ENCODE measurements around the gene ZDHHC20.

ZDHHC20 gene

DNA sequence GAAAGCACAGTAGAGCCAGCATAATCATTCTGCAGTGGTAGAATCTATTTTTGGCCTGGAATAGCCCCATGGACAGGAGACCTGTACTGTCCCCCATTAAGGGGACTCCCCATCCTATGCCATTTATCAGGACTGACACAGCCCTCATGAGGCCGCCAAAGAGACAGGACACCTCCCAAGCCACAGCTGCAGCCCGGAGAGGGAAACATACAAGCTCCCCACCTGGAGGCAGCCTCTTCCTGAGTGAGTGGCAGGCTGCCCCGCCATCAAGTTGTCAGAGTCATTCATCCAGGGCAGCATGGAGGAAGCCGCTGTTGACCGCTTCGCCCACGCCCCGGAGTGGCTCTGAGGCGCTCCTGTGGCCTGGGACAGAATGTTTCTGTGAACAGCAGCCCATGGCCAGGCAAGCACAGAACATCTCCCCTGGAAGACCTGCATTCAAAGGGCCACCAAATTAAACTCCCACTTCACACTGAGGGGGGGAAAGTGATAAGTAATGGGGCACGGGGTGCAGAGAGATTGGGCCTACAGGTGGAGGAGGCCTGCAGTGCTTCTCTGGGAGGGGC is 111.3 kb downstream of the ZDHHC20 start:
- Histone ChIP-seq H3K4me1 (ENCODE audit: control insufficient read depth, insufficient read depth, low read length) (no peaks in the 10 kb centered on the region), H3K9me3 (ENCODE audit: control insufficient read depth, insufficient read depth, low read depth, low read length) (no peaks in the 10 kb centered on the region), H3K4me3 (ENCODE audit: low read depth, low read length) (no peak overlapping the region), H3K36me3 (ENCODE audit: control insufficient read depth in 2 of 2, insufficient read depth in 1 of 2, low read length in 2 of 2) (no peaks in the 10 kb centered on the region), H3K27ac (ENCODE audit: extremely low read depth, low read depth, low read length) (no peak overlapping the region)
- TF ChIP-seq ZNF214 (tag by site-specific recombination; IDR thresholded peaks at IDR 0.05; ENCODE audit: borderline replicate concordance), result no peak
- TF ChIP-seq ZNF555 (tag by site-specific recombination; conservative IDR thresholded peaks at IDR 0.05), result no peak
- TF ChIP-seq MYNN (tag by site-specific recombination; IDR thresholded peaks at IDR 0.05; ENCODE audit: borderline replicate concordance), result no peak
- TF ChIP-seq, protein P1, sequence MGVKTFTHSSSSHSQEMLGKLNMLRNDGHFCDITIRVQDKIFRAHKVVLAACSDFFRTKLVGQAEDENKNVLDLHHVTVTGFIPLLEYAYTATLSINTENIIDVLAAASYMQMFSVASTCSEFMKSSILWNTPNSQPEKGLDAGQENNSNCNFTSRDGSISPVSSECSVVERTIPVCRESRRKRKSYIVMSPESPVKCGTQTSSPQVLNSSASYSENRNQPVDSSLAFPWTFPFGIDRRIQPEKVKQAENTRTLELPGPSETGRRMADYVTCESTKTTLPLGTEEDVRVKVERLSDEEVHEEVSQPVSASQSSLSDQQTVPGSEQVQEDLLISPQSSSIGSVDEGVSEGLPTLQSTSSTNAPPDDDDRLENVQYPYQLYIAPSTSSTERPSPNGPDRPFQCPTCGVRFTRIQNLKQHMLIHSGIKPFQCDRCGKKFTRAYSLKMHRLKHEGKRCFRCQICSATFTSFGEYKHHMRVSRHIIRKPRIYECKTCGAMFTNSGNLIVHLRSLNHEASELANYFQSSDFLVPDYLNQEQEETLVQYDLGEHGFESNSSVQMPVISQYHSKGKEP (tag by site-specific recombination; IDR thresholded peaks at IDR 0.05), result no peak
- TF ChIP-seq, protein P2, sequence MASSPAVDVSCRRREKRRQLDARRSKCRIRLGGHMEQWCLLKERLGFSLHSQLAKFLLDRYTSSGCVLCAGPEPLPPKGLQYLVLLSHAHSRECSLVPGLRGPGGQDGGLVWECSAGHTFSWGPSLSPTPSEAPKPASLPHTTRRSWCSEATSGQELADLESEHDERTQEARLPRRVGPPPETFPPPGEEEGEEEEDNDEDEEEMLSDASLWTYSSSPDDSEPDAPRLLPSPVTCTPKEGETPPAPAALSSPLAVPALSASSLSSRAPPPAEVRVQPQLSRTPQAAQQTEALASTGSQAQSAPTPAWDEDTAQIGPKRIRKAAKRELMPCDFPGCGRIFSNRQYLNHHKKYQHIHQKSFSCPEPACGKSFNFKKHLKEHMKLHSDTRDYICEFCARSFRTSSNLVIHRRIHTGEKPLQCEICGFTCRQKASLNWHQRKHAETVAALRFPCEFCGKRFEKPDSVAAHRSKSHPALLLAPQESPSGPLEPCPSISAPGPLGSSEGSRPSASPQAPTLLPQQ (tag by site-specific recombination; IDR thresholded peaks at IDR 0.05), result no peak
- TF ChIP-seq ZNF266 (tag by site-specific recombination; IDR thresholded peaks at IDR 0.05; ENCODE audit: low read depth), result no peak
- TF ChIP-seq, protein P3, sequence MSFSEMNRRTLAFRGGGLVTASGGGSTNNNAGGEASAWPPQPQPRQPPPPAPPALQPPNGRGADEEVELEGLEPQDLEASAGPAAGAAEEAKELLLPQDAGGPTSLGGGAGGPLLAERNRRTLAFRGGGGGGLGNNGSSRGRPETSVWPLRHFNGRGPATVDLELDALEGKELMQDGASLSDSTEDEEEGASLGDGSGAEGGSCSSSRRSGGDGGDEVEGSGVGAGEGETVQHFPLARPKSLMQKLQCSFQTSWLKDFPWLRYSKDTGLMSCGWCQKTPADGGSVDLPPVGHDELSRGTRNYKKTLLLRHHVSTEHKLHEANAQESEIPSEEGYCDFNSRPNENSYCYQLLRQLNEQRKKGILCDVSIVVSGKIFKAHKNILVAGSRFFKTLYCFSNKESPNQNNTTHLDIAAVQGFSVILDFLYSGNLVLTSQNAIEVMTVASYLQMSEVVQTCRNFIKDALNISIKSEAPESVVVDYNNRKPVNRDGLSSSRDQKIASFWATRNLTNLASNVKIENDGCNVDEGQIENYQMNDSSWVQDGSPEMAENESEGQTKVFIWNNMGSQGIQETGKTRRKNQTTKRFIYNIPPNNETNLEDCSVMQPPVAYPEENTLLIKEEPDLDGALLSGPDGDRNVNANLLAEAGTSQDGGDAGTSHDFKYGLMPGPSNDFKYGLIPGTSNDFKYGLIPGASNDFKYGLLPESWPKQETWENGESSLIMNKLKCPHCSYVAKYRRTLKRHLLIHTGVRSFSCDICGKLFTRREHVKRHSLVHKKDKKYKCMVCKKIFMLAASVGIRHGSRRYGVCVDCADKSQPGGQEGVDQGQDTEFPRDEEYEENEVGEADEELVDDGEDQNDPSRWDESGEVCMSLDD (tag by site-specific recombination; IDR thresholded peaks at IDR 0.05), result no peak
- no peak for TF ChIP-seq FEZF1 (tag by site-specific recombination; IDR thresholded peaks at IDR 0.05)
- no peak for TF ChIP-seq ZNF626 (tag by site-specific recombination; IDR thresholded peaks at IDR 0.05)
- TF ChIP-seq WT1 (tag by site-specific recombination; IDR thresholded peaks at IDR 0.05), result no peak
- TF ChIP-seq, protein P4, sequence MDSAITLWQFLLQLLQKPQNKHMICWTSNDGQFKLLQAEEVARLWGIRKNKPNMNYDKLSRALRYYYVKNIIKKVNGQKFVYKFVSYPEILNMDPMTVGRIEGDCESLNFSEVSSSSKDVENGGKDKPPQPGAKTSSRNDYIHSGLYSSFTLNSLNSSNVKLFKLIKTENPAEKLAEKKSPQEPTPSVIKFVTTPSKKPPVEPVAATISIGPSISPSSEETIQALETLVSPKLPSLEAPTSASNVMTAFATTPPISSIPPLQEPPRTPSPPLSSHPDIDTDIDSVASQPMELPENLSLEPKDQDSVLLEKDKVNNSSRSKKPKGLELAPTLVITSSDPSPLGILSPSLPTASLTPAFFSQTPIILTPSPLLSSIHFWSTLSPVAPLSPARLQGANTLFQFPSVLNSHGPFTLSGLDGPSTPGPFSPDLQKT (IDR thresholded peaks at IDR 0.05; ENCODE audit: borderline replicate concordance, low read depth, low read length), result no peak
- no peak for TF ChIP-seq ZNF157 (tag by site-specific recombination; IDR thresholded peaks at IDR 0.05)
- TF ChIP-seq ZFP3 (tag by site-specific recombination; IDR thresholded peaks at IDR 0.05; ENCODE audit: low read depth), result no peak
- no peak for TF ChIP-seq ZNF121 (tag by site-specific recombination; IDR thresholded peaks at IDR 0.05)
- TF ChIP-seq ZNF239 (tag by site-specific recombination; IDR thresholded peaks at IDR 0.05), result no peak
- TF ChIP-seq, protein P5, sequence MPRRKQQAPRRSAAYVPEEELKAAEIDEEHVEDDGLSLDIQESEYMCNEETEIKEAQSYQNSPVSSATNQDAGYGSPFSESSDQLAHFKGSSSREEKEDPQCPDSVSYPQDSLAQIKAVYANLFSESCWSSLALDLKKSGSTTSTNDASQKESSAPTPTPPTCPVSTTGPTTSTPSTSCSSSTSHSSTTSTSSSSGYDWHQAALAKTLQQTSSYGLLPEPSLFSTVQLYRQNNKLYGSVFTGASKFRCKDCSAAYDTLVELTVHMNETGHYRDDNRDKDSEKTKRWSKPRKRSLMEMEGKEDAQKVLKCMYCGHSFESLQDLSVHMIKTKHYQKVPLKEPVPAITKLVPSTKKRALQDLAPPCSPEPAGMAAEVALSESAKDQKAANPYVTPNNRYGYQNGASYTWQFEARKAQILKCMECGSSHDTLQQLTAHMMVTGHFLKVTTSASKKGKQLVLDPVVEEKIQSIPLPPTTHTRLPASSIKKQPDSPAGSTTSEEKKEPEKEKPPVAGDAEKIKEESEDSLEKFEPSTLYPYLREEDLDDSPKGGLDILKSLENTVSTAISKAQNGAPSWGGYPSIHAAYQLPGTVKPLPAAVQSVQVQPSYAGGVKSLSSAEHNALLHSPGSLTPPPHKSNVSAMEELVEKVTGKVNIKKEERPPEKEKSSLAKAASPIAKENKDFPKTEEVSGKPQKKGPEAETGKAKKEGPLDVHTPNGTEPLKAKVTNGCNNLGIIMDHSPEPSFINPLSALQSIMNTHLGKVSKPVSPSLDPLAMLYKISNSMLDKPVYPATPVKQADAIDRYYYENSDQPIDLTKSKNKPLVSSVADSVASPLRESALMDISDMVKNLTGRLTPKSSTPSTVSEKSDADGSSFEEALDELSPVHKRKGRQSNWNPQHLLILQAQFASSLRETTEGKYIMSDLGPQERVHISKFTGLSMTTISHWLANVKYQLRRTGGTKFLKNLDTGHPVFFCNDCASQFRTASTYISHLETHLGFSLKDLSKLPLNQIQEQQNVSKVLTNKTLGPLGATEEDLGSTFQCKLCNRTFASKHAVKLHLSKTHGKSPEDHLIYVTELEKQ (tag by site-specific recombination; IDR thresholded peaks at IDR 0.05; ENCODE audit: borderline replicate concordance), result no peak
- TF ChIP-seq ZNF114 (tag by site-specific recombination; IDR thresholded peaks at IDR 0.05), result no peak
- POLR2A ChIA-PET, result no interaction called here
- CTCF ChIA-PET, result no interaction called here

Measured in HEK293 (cell line).